GM10248 (cell line): ENCODE results near the gene ZNF106.

Experiments used
- CTCF ChIA-PET: fragments of 300-600 bp; sonication (Branson Sonifier 250); formaldehyde crosslinking; extraction: SDS; loops from one replicate; lab custom pipeline; 2021; ENCODE audit warnings: antibody characterized with exemption; lab: Yijun Ruan, JAX
- POLR2A ChIA-PET: fragments of 350-650 bp; sonication (Branson Sonifier 250); formaldehyde crosslinking; extraction: SDS; loops from one replicate; lab custom pipeline; 2020; ENCODE audit warnings: antibody characterized with exemption; lab: Yijun Ruan, JAX
- DNase-seq: peaks from one replicate; pipeline ENCODE4 v3.0.0; 2012; ENCODE audit errors: extremely low spot score
- TF ChIP-seq, protein P1 (sequence below): IDR thresholded peaks from 2 replicates; pipeline ENCODE4 v1.5.1; 2012; ENCODE audit warnings: mild to moderate bottlenecking, low read depth; ENCODE audit errors: extremely low read depth, missing control alignments, control extremely low read depth

The ZNF106 gene

DNA sequence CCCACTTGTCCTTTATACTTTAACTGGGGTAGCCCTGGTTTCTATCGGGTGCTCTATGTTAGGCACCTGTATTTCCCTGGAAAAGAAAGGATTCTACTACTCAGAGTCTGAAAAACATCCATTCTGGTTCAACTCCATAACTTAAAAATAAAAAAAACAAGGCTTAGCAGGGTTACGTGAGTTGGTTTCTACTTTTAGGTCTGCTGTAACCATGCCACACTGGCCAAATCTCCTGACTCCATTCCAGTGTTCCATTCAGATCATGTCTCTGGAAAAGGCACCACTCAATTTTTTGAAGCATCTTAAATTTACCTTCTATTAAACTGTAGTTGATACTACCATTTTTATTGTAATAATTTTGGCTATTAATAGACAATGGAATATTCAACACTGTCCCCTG, 69.6 kb downstream of the ZNF106 start:
- ChIA-PET CTCF (no interaction called here), POLR2A (no interaction called here)

DNA sequence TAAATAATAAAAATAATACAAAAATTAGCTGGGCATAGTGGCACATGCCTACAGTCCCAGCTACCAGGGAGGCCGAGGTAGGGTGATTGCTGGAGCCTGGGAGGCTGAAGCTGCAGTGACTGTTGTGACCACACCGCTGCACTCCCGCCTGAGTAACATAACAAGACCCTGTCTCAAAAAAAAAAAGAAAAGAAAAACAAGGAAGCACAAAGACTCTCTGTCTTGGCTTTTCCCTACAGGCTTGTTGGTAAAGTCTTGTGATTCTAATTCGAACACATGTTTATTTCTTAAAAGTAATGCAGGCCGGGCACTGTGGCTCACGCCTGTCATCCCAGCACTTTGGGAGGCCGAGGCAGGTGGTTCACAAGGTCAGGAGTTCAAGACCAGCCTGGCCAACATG, 71.6 kb downstream of the ZNF106 start:
- CTCF ChIA-PET = no interaction called here
- POLR2A ChIA-PET = interaction anchor here (0.6 kb wide), 1 partner anchor 106 kb away, joined by 3 read pairs; no protein-coding TSS in a partner anchor
- DNase-seq = no peak
- TF ChIP-seq, protein P1, sequence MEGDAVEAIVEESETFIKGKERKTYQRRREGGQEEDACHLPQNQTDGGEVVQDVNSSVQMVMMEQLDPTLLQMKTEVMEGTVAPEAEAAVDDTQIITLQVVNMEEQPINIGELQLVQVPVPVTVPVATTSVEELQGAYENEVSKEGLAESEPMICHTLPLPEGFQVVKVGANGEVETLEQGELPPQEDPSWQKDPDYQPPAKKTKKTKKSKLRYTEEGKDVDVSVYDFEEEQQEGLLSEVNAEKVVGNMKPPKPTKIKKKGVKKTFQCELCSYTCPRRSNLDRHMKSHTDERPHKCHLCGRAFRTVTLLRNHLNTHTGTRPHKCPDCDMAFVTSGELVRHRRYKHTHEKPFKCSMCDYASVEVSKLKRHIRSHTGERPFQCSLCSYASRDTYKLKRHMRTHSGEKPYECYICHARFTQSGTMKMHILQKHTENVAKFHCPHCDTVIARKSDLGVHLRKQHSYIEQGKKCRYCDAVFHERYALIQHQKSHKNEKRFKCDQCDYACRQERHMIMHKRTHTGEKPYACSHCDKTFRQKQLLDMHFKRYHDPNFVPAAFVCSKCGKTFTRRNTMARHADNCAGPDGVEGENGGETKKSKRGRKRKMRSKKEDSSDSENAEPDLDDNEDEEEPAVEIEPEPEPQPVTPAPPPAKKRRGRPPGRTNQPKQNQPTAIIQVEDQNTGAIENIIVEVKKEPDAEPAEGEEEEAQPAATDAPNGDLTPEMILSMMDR = no peak

More for the DNA sequence above, 69.6 kb downstream of the ZNF106 start:
- TF ChIP-seq, protein P1 = no peak
- no peak for DNase-seq

DNA sequence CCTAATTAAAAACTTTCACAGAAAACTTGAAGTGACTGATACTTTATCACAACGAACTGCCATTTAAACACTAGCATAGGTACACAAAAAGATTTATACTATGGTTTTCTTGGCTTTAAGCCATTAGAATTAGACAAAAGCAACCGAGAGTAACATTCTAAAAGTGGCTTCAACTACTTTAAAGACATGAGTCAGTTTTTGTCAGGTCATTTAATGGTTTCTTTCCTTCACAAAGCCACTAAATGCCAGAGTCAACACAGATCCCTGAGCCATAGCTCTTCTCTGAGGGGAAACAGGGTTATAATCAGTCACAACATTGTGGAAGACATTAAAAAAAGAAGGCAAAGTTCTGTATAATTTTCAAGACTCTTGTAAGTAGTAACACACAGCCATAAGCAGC, 77.0 kb downstream of the ZNF106 start:
- TF ChIP-seq, protein P1 = no peak
- POLR2A ChIA-PET = no interaction called here
- no peak for DNase-seq
- CTCF ChIA-PET = no interaction called here

DNA sequence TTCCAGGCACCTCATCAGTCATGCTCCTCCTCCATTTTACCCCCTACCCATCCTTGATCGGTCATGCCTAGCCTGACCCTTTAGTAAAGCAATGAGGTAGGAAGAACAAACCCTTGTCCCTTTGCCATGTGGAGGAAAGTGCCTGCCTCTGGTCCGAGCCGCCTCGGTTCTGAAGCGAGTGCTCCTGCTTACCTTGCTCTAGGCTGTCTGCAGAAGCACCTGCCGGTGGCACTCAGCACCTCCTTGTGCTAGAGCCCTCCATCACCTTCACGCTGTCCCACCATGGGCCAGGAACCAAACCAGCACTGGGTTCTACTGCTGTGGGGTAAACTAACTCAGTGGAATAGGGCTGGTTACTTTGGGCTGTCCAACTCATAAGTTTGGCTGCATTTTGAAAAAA, 79.1 kb downstream of the ZNF106 start:
- no peak for DNase-seq
- CTCF ChIA-PET = interaction anchor here (1.2 kb wide), 1 partner anchor 23 kb away, joined by 3 read pairs; no protein-coding TSS in a partner anchor
- TF ChIP-seq, protein P1 = no peak
- POLR2A ChIA-PET = interaction anchor here (0.7 kb wide), 1 partner anchor 250 kb away, joined by 6 read pairs; no protein-coding TSS in a partner anchor

DNA sequence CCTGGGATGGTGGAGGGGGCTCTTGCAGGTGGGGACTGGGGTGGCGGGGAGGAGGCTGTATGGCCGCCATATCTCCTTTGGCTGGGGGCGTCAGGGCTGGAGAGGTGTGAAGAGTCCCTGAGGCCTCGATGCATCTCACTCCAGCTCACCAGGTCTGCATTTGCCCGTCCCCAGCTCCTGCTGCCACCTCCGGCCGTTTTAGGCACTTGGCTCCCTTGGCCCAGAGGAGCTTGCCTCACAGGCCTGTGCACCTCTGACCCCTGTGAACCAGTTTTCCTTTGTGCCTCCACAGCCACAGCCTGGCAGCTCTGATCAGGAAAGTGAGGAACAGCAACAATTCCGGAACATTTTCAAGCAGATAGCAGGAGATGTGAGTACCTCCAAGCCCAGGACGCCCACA, 81.9 kb downstream of the ZNF106 start:
- no peak for DNase-seq
- CTCF ChIA-PET = no interaction called here
- TF ChIP-seq, protein P1 = no peak
- POLR2A ChIA-PET = interaction anchor here (0.8 kb wide), 1 partner anchor 16 kb away, joined by 3 read pairs; no protein-coding TSS in a partner anchor

DNA sequence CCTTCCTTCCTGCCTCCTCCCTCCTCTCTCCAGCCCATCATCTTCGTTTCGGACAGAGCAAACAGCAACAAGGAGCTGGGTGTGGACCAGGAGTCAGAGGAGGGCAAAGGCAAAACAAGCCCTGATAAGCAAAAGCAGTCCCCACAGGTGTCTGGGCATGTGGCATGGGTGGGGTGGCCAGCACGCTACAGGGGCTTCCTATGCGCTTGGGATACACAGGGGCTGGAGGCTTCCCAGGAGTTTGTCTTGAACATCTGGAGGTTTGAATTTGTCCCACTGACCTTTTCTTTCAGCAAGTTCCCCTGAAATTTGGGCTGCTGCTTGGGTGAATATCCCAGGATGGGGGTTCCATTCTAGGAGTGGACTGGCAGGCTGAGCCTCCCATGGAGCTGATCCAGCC, 82.8 kb downstream of the ZNF106 start:
- no peak for DNase-seq
- CTCF ChIA-PET = no interaction called here
- TF ChIP-seq, protein P1 = no peak
- POLR2A ChIA-PET = no interaction called here
